DOHH2 (cell line): ENCODE data around the gene OS9.

Experiments used
- H3F3A ChIP-seq: fragments of 200-600 bp; sonication (generic), shearing (Covaris generic); 2 replicates; pipeline ENCODE4 v1.6.0; 2016; ENCODE audit warnings: antibody characterized with exemption, mild to moderate bottlenecking; ENCODE audit not compliant: control insufficient read depth, insufficient read depth
- H3K27ac ChIP-seq: fragments of 200-600 bp; sonication (generic); 2 replicates; pipeline ENCODE4 v1.5.1; 2014; ENCODE audit warnings: low read depth, mild to moderate bottlenecking, low read length, moderate library complexity
- H3K27me3 ChIP-seq: fragments of 200-600 bp; sonication (generic); 2 replicates; pipeline ENCODE4 v1.6.1; 2014; ENCODE audit warnings: mild to moderate bottlenecking, low read length, mixed read lengths; ENCODE audit not compliant: control insufficient read depth
- H3K36me3 ChIP-seq: fragments of 200-600 bp; sonication (generic); 2 replicates; pipeline ENCODE4 v1.6.1; 2014; ENCODE audit warnings: mild to moderate bottlenecking, low read length, moderate library complexity, mixed read lengths; ENCODE audit not compliant: control insufficient read depth
- H3K4me1 ChIP-seq: fragments of 200-600 bp; sonication (generic); 2 replicates; pipeline ENCODE4 v1.6.1; 2014; ENCODE audit warnings: mild to moderate bottlenecking, low read length, mixed read lengths; ENCODE audit not compliant: control insufficient read depth
- H3K4me2 ChIP-seq: fragments of 200-600 bp; sonication (generic); 2 replicates; pipeline ENCODE4 v1.6.0; 2014; ENCODE audit warnings: mild to moderate bottlenecking, low read length, moderate library complexity
- H3K4me3 ChIP-seq: fragments of 200-600 bp; sonication (generic); 2 replicates; pipeline ENCODE4 v1.5.1; 2014; ENCODE audit warnings: mild to moderate bottlenecking, low read length, mixed read lengths
- H3K79me2 ChIP-seq: fragments of 200-600 bp; sonication (generic); 2 replicates; pipeline ENCODE4 v1.6.1; 2014; ENCODE audit warnings: mild to moderate bottlenecking, low read length, mixed read lengths; ENCODE audit not compliant: control insufficient read depth
- H3K9me2 ChIP-seq: fragments of 200-600 bp; sonication (generic); replicated peaks from 2 replicates; pipeline ENCODE4 v1.6.1; 2014; ENCODE audit warnings: mild to moderate bottlenecking, low read length, mixed read lengths; ENCODE audit not compliant: control insufficient read depth
- H3K9me3 ChIP-seq: fragments of 200-600 bp; sonication (generic); 2 replicates; pipeline ENCODE4 v1.6.1; 2014; ENCODE audit warnings: antibody characterized with exemption, low read length, mixed read lengths; ENCODE audit not compliant: control insufficient read depth, insufficient read depth
- H4K20me1 ChIP-seq: fragments of 200-600 bp; sonication (generic); 2 replicates; pipeline ENCODE4 v1.6.0; 2014; ENCODE audit warnings: low read depth, mild to moderate bottlenecking, antibody characterized with exemption, low read length, moderate library complexity; ENCODE audit not compliant: control insufficient read depth, insufficient read depth
- EZH2phosphoT487 ChIP-seq: fragments of 200-600 bp; sonication (generic); IDR thresholded peaks from 2 replicates; pipeline ENCODE4 v1.6.1; 2017; ENCODE audit warnings: borderline replicate concordance, mild to moderate bottlenecking, antibody characterized with exemption, low read length, moderate library complexity, mixed read lengths
- TF ChIP-seq, protein P1 (sequence below): fragments of 200-600 bp; sonication (generic); IDR thresholded peaks from one replicate; pipeline ENCODE4 v1.5.1; 2014; ENCODE audit warnings: antibody characterized with exemption, mild to moderate bottlenecking, low read depth, low read length; ENCODE audit not compliant: poor library complexity, severe bottlenecking

Gene OS9

DNA sequence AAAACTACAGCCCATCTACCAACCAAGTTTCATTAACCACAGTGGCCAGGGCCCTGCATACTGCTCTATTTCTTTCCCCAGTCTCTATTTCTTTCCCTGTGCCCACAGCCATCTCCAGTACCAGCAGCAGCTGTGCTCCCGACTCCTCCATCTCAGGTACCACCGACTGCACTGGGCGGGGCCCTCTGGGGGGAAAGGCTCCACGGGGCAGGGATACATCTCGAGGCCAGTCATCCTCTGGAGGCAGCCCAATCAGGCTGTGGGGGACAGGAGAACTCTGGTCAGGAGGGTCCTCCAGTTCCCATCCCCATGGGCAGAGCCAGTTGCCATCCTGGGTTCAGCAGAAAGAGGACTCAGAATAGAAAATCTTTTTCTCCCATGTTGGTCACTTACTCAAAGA lies 55.1 kb downstream of the OS9 start:
- Histone ChIP-seq H3K36me3 (peaks cover 68% of the 10 kb centered on the region), H3K27me3 (no peaks in the 10 kb centered on the region), H3K79me2 (peaks cover 46% of the 10 kb centered on the region), H3K4me3 (no peak overlapping the region), H3F3A (peaks cover 31% of the 10 kb centered on the region), H3K9me3 (no peaks in the 10 kb centered on the region), H3K4me2 (no peak overlapping the region), H4K20me1 (no peaks in the 10 kb centered on the region; the same call in 1 of the 2 replicates), H3K9me2 (no peaks in the 10 kb centered on the region), H3K4me1 (peaks cover 43% of the 10 kb centered on the region), H3K27ac (no peak overlapping the region)
- TF ChIP-seq, protein P1, sequence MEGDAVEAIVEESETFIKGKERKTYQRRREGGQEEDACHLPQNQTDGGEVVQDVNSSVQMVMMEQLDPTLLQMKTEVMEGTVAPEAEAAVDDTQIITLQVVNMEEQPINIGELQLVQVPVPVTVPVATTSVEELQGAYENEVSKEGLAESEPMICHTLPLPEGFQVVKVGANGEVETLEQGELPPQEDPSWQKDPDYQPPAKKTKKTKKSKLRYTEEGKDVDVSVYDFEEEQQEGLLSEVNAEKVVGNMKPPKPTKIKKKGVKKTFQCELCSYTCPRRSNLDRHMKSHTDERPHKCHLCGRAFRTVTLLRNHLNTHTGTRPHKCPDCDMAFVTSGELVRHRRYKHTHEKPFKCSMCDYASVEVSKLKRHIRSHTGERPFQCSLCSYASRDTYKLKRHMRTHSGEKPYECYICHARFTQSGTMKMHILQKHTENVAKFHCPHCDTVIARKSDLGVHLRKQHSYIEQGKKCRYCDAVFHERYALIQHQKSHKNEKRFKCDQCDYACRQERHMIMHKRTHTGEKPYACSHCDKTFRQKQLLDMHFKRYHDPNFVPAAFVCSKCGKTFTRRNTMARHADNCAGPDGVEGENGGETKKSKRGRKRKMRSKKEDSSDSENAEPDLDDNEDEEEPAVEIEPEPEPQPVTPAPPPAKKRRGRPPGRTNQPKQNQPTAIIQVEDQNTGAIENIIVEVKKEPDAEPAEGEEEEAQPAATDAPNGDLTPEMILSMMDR = no peak
- TF ChIP-seq EZH2phosphoT487 = no peak

DNA sequence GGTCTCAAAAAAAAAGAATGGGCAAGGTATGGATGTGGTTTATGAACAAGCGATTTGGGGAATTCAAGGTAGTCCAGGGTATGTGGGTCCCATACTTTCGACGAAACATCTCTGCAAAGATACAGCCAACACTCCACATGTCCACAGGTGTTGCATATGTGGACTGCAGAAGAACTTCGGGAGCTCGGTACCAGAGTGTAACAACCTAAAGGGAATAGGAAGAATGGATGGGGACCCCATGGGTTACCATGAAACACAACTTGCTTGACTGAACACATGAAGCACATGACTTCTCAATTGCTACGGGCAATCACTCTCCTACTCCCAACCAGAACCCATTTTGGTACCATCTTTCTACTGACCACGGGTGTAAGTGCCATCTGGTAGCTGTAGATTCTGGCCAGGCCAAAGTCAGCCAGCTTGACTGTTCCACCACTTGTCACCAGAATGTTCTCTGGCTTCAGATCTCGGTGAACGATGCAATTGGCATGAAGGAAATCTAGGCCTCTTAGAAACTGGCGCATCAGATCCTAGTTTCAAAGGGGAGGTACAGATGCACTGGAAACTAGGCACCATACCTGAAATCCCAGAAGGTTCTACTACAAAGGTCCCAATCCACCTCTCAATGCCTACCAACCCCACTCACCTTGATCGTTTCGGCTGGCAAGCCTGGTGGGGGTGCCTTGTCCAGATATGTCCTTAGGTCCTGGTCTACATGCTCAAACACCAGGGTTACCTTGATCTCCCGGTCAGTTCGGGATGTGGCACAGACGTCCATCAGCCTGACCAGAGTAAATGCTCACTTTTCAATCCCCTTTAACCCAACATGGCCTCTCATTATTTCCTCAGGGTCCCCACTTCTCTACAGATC lies 56.9 kb downstream of the OS9 start:
- peaks cover 39% of the 10 kb centered on the region for H3K79me2 ChIP-seq
- no peaks in the 10 kb centered on the region for H3K27me3 ChIP-seq
- H3K4me2 ChIP-seq = peak overlapping the region; percentile 78
- no peaks in the 10 kb centered on the region for H3K9me3 ChIP-seq
- H3K4me3 ChIP-seq = peak overlapping the region; percentile 98
- peaks cover 60% of the 10 kb centered on the region for H3K36me3 ChIP-seq
- peaks cover 40% of the 10 kb centered on the region for H3K4me1 ChIP-seq
- H3K9me2 ChIP-seq = no peaks in the 10 kb centered on the region
- no peaks in the 10 kb centered on the region; the same call in 1 of the 2 replicates for H4K20me1 ChIP-seq
- H3K27ac ChIP-seq = peak overlapping the region; percentile 57; the same call in 1 of the 2 replicates
- H3F3A ChIP-seq = peaks cover 34% of the 10 kb centered on the region
- no peak for TF ChIP-seq EZH2phosphoT487
- TF ChIP-seq, protein P1 = no peak

DNA sequence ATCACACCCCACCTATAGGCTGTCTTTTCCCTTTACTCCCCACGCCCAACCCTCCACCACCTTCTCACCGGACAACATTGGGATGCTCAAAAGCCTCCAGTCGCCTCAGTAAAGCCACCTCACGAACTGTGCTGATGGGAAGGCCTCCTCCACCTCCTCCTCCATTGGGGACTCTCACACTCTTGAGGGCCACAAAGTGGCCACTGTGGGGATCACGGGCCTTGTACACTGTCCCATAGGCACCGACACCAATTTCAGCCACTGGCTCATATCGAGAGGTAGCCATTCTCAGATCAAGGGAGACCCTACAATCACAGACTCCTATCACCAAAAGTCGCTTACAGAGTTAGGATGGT lies 57.5 kb downstream of the OS9 start:
- Histone ChIP-seq H3K4me2 (peak overlapping the region; percentile 78), H3K36me3 (peaks cover 56% of the 10 kb centered on the region), H3K4me3 (peak overlapping the region; percentile 98), H3K4me1 (peaks cover 36% of the 10 kb centered on the region), H3K79me2 (peaks cover 46% of the 10 kb centered on the region), H3F3A (peaks cover 34% of the 10 kb centered on the region), H3K27ac (peak overlapping the region; percentile 57), H3K27me3 (no peaks in the 10 kb centered on the region), H3K9me2 (no peaks in the 10 kb centered on the region), H4K20me1 (no peaks in the 10 kb centered on the region; the same call in 1 of the 2 replicates), H3K9me3 (no peaks in the 10 kb centered on the region)
- no peak for TF ChIP-seq EZH2phosphoT487
- TF ChIP-seq, protein P1 = no peak
